SK-N-SH treated with all-trans-retinoic acid at 6 μM for 48 hours (cell line): ENCODE data around the gene MDFIC.

Source experiments
- ATAC-seq: fragments of 200-7000 bp; cut with Tn5 transposase; 3 replicates; pipeline ENCODE4 v1.9.1; 2020; ENCODE audit warnings: mild to moderate bottlenecking, moderate library complexity
- ARNTL ChIP-seq: fragments of 450-650 bp; formaldehyde crosslinking; IDR thresholded peaks from 2 replicates; pipeline ENCODE4 v1.5.0; 2020; ENCODE audit warnings: low read depth, mild to moderate bottlenecking, moderate library complexity, borderline replicate concordance
- BACH2 ChIP-seq: fragments of 250-450 bp; sonication (Bioruptor Pico); IDR thresholded peaks from 2 replicates; pipeline ENCODE4 v1.9.0; 2021; ENCODE audit warnings: mild to moderate bottlenecking, borderline replicate concordance
- CSDC2 ChIP-seq: fragments of 250-450 bp; sonication (Bioruptor Pico); IDR thresholded peaks from 2 replicates; pipeline ENCODE4 v1.5.0; 2020; ENCODE audit warnings: mild to moderate bottlenecking, moderate library complexity
- ESRRG ChIP-seq: fragments of 250-450 bp; sonication (Bioruptor Pico); IDR thresholded peaks from 2 replicates; pipeline ENCODE4 v1.6.1; 2021; ENCODE audit warnings: mild to moderate bottlenecking
- GLIS3 ChIP-seq: fragments of 250-450 bp; sonication (Bioruptor Pico); IDR thresholded peaks from 2 replicates; pipeline ENCODE4 v1.5.0; 2020; ENCODE audit warnings: mild to moderate bottlenecking, moderate library complexity
- ISL1 ChIP-seq: fragments of 250-450 bp; sonication (Bioruptor Pico); IDR thresholded peaks from 2 replicates; pipeline ENCODE4 v2.1.2; 2022; ENCODE audit warnings: mild to moderate bottlenecking, moderate library complexity
- OSR1 ChIP-seq: fragments of 250-450 bp; sonication (Bioruptor Pico); IDR thresholded peaks from 2 replicates; pipeline ENCODE4 v1.8.0; 2022; ENCODE audit warnings: moderate library complexity, mild to moderate bottlenecking, inconsistent platforms
- PPARA ChIP-seq: fragments of 250-450 bp; sonication (Bioruptor Pico); IDR thresholded peaks from 2 replicates; pipeline ENCODE4 v1.5.0; 2020; ENCODE audit warnings: mild to moderate bottlenecking, borderline replicate concordance
- RARB ChIP-seq: fragments of 250-450 bp; sonication (Bioruptor Pico); IDR thresholded peaks from 2 replicates; pipeline ENCODE4 v1.8.0; 2021; ENCODE audit warnings: mild to moderate bottlenecking, moderate library complexity
- TCF4 ChIP-seq: fragments of 250-450 bp; sonication (Bioruptor Pico); IDR thresholded peaks from 2 replicates; pipeline ENCODE4 v1.8.0; 2021; ENCODE audit warnings: mild to moderate bottlenecking, moderate library complexity, borderline replicate concordance
- TOX ChIP-seq: fragments of 250-450 bp; sonication (Bioruptor Pico); IDR thresholded peaks from 2 replicates; pipeline ENCODE4 v1.8.0; 2021; ENCODE audit warnings: mild to moderate bottlenecking, moderate library complexity, borderline replicate concordance
- ZC3H10 ChIP-seq: fragments of 250-450 bp; sonication (Bioruptor Pico); IDR thresholded peaks from 2 replicates; pipeline ENCODE4 v1.5.1; 2021; ENCODE audit warnings: mild to moderate bottlenecking, moderate library complexity
- ZFP3 ChIP-seq: fragments of 250-450 bp; sonication (Bioruptor Pico); IDR thresholded peaks from 2 replicates; pipeline ENCODE4 v1.5.0; 2020; ENCODE audit warnings: mild to moderate bottlenecking, moderate library complexity
- ZFP30 ChIP-seq: fragments of 450-650 bp; formaldehyde crosslinking; IDR thresholded peaks from 2 replicates; pipeline ENCODE4 v1.5.0; 2022; ENCODE audit warnings: mild to moderate bottlenecking, moderate library complexity
- ZNF565 ChIP-seq: fragments of 450-650 bp; formaldehyde crosslinking; conservative IDR thresholded peaks from 2 replicates; pipeline ENCODE4 v1.5.0; 2020; ENCODE audit warnings: low read depth, mild to moderate bottlenecking, moderate library complexity
- ZNF8 ChIP-seq: fragments of 450-650 bp; formaldehyde crosslinking; IDR thresholded peaks from 2 replicates; pipeline ENCODE4 v1.5.0; 2020; ENCODE audit warnings: mild to moderate bottlenecking, moderate library complexity
- TF ChIP-seq, protein P1 (sequence below): fragments of 250-450 bp; sonication (Bioruptor Pico); IDR thresholded peaks from 2 replicates; pipeline ENCODE4 v1.8.0; 2020; ENCODE audit warnings: mild to moderate bottlenecking, moderate library complexity, borderline replicate concordance
- TF ChIP-seq, protein P2 (sequence below): fragments of 250-450 bp; sonication (Bioruptor Pico); IDR thresholded peaks from 2 replicates; pipeline ENCODE4 v1.5.0; 2020; ENCODE audit warnings: mild to moderate bottlenecking, moderate library complexity
- TF ChIP-seq, protein P3 (sequence below): fragments of 250-450 bp; sonication (Bioruptor Pico); IDR thresholded peaks from 2 replicates; pipeline ENCODE4 v1.5.1; 2020; ENCODE audit warnings: low read depth, mild to moderate bottlenecking, moderate library complexity

The MDFIC gene

DNA sequence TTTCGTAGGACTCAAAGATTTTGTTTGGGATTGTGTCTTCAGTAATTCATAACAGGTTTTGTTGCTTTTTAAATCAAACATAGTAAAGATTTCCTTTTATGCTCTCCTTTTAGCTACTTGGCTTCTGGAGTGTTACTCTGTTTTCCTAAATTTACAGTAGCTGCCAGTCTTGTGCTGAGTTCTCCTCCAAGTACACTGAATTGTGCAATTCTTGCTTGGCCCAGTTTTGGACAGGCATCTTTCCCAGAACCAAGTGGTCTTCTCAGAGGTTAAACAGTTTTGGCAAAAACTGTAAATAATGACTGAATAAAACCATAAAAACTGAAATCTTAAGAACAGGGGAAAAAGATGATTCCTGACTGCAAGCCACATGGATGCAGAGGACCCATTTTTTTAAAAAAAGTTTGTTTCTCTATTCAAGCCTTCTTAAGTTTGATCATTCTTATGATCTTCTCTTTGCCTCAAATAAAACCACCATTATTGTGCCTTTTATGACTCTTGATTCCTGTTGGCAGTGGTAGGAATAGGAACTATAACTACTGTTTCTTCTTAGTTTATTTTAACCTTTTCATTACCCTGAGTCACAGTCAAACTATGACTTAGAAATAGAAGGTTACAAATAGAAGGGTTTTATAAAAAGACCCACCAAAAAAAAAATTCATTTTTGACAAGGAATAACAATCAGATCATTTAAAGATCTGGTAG is 88.0 kb downstream of the MDFIC start (continued):
- TF ChIP-seq, protein P1, sequence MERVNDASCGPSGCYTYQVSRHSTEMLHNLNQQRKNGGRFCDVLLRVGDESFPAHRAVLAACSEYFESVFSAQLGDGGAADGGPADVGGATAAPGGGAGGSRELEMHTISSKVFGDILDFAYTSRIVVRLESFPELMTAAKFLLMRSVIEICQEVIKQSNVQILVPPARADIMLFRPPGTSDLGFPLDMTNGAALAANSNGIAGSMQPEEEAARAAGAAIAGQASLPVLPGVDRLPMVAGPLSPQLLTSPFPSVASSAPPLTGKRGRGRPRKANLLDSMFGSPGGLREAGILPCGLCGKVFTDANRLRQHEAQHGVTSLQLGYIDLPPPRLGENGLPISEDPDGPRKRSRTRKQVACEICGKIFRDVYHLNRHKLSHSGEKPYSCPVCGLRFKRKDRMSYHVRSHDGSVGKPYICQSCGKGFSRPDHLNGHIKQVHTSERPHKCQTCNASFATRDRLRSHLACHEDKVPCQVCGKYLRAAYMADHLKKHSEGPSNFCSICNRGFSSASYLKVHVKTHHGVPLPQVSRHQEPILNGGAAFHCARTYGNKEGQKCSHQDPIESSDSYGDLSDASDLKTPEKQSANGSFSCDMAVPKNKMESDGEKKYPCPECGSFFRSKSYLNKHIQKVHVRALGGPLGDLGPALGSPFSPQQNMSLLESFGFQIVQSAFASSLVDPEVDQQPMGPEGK (CRISPR knock-in tag), result no peak
- no peak for TF ChIP-seq ZFP3 (CRISPR knock-in tag)
- no peak for TF ChIP-seq ISL1 (CRISPR knock-in tag)
- no peak for TF ChIP-seq ZFP30 (CRISPR knock-in tag)
- TF ChIP-seq BACH2 (CRISPR knock-in tag), result no peak
- TF ChIP-seq GLIS3 (CRISPR knock-in tag), result no peak

DNA sequence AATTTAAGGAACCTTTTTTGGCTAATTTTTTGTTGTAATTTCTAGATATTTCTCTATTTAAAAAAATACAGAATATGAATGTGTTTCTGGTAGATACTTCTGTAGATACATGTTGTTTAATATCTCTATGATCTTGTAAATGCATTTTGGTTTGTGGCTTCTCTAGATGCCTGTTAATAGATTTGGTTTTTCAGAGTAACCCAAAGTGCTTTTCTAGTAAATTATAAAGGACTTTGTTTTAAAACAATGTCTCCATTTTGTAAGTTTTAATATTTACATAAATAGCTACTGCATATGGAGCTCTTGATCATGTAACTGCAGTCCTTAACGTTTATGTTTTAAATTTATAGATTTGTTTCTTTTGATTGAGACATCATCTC is 88.5 kb downstream of the MDFIC start:
- TF ChIP-seq TCF4 (no peak), PPARA (CRISPR knock-in tag) (no peak), TOX (CRISPR knock-in tag) (no peak), ZNF565 (no peak), ZC3H10 (CRISPR knock-in tag) (no peak), GLIS3 (CRISPR knock-in tag) (no peak), CSDC2 (CRISPR knock-in tag) (no peak), BACH2 (CRISPR knock-in tag) (no peak), ISL1 (CRISPR knock-in tag) (no peak), ZFP30 (CRISPR knock-in tag) (no peak)
- TF ChIP-seq, protein P1 (CRISPR knock-in tag), result no peak
- TF ChIP-seq, protein P2, sequence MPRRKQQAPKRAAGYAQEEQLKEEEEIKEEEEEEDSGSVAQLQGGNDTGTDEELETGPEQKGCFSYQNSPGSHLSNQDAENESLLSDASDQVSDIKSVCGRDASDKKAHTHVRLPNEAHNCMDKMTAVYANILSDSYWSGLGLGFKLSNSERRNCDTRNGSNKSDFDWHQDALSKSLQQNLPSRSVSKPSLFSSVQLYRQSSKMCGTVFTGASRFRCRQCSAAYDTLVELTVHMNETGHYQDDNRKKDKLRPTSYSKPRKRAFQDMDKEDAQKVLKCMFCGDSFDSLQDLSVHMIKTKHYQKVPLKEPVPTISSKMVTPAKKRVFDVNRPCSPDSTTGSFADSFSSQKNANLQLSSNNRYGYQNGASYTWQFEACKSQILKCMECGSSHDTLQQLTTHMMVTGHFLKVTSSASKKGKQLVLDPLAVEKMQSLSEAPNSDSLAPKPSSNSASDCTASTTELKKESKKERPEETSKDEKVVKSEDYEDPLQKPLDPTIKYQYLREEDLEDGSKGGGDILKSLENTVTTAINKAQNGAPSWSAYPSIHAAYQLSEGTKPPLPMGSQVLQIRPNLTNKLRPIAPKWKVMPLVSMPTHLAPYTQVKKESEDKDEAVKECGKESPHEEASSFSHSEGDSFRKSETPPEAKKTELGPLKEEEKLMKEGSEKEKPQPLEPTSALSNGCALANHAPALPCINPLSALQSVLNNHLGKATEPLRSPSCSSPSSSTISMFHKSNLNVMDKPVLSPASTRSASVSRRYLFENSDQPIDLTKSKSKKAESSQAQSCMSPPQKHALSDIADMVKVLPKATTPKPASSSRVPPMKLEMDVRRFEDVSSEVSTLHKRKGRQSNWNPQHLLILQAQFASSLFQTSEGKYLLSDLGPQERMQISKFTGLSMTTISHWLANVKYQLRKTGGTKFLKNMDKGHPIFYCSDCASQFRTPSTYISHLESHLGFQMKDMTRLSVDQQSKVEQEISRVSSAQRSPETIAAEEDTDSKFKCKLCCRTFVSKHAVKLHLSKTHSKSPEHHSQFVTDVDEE (CRISPR knock-in tag), result no peak
- TF ChIP-seq, protein P3, sequence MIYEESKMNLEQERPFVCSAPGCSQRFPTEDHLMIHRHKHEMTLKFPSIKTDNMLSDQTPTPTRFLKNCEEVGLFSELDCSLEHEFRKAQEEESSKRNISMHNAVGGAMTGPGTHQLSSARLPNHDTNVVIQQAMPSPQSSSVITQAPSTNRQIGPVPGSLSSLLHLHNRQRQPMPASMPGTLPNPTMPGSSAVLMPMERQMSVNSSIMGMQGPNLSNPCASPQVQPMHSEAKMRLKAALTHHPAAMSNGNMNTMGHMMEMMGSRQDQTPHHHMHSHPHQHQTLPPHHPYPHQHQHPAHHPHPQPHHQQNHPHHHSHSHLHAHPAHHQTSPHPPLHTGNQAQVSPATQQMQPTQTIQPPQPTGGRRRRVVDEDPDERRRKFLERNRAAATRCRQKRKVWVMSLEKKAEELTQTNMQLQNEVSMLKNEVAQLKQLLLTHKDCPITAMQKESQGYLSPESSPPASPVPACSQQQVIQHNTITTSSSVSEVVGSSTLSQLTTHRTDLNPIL (CRISPR knock-in tag), result no peak
- TF ChIP-seq, all 23 proteins: peak for 0
- ATAC-seq, result no peak

DNA sequence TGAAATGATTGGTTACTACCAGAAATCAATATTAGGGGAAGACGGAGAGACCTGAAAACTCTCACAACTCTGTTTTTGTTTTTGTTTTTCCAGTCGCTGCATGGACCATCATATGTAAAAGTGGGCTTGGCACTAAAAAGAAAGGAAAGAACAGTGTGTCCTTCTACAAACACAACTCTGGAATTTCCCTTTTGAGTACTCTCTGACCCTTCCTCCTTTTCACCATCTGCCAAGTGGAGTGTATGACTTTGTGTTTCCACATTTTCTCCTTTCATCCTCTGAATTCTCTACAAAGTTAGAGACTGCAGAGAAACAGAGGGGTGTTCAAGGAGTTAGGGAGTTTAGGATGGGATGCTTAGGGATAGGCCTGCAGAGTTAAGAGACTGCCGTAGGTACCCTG is 92.0 kb downstream of the MDFIC start:
- no peak for TF ChIP-seq PPARA (CRISPR knock-in tag)
- no peak for TF ChIP-seq RARB (CRISPR knock-in tag)
- TF ChIP-seq TOX (CRISPR knock-in tag), result no peak
- no peak for TF ChIP-seq GLIS3 (CRISPR knock-in tag)
- no peak for TF ChIP-seq ARNTL (CRISPR knock-in tag)
- no peak for TF ChIP-seq ZNF8
- no peak for TF ChIP-seq ZFP3 (CRISPR knock-in tag)
- no peak for TF ChIP-seq CSDC2 (CRISPR knock-in tag)
- ATAC-seq, result no peak

DNA sequence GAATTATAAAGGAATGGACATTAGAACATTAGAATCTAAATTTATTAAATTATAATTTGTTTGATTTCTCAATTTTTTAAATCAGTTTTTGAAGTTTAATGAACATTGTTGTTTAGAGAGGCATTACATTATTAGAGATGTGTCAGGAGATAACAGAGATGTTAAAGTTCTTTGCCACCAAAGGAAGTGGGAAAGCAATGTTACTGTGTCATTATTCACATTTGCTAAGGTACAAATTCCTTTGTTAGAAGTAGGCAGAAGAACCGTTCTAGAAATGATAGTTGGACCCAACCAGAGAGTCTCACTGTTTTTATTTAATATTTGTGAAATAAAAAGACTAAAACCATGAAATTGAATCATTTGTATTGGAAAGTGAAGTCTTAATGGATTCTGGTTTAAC is 92.9 kb downstream of the MDFIC start:
- no peak for ATAC-seq
- TF ChIP-seq ESRRG (CRISPR knock-in tag), result no peak
- no peak for TF ChIP-seq ISL1 (CRISPR knock-in tag)
- no peak for TF ChIP-seq ZNF565
- TF ChIP-seq OSR1 (CRISPR knock-in tag), result no peak
